ENCODE data around the gene CNTNAP2.
"Not testable (repeated sequence)": the region's sequence is repeated elsewhere in the genome, so short reads cannot be mapped to it uniquely, and the experiment has no call there.

Gene CNTNAP2

DNA sequence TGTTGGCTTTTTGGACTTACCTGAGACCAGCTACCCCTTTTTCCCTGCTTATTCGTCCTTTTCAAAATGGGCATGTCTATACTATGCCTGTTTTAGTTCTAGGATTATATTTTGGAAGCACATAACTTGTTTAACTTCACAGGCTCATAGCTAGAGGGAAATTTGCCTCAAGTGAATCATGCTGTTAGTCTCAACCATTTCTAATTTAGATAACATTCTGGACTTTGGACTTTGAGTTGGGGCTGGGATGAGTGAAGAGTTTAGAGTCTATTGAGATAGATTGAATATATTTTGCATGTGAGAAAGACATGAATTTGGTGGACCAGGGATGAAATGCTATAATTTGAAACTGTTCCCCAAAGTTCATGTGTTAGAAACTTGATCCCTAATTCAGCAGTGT lies 1919.3 kb downstream of the CNTNAP2 start:
- DNase-seq (ENCODE audit: low read depth): no peak

DNA sequence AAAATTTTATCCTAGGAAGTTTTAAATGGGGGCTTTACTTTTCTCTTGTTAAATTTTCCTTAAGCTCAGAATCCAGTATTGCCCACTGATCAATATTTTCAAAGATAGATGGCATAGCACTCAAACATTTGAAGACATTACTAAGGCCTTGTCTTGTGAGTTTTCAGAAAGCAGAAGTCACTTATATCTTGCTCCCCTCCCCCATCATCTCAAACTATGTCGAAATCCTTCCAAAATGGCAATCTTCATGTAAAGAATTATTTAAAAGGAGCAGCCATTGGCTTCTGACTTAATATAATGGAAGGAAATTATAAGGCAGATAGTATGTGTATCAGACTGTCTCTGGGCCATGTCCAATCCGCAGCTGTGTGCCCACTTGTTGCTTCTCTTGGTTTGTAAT lies 1920.4 kb downstream of the CNTNAP2 start:
- DNase-seq (ENCODE audit: low read depth): no peak

DNA sequence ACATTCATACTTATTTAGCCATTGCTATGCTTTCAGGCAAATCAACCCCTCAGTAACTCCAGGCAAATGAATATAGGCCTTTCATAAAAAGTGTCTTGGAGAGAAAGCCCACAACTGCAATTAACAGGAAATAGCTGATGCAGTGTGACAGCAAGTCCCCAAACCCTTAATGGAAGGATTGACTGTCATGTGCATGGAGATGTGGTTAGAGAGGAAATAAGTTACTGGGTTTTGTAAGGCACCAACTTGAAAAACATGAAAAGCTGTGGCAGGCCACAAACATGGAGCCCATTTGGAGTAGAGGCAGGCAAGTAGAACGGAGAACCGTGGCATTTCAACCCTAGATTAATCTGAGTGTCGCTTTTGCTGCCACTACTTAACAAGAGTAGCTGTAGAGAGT lies 1924.6 kb downstream of the CNTNAP2 start:
- no peak for DNase-seq (ENCODE audit: low read depth)

DNA sequence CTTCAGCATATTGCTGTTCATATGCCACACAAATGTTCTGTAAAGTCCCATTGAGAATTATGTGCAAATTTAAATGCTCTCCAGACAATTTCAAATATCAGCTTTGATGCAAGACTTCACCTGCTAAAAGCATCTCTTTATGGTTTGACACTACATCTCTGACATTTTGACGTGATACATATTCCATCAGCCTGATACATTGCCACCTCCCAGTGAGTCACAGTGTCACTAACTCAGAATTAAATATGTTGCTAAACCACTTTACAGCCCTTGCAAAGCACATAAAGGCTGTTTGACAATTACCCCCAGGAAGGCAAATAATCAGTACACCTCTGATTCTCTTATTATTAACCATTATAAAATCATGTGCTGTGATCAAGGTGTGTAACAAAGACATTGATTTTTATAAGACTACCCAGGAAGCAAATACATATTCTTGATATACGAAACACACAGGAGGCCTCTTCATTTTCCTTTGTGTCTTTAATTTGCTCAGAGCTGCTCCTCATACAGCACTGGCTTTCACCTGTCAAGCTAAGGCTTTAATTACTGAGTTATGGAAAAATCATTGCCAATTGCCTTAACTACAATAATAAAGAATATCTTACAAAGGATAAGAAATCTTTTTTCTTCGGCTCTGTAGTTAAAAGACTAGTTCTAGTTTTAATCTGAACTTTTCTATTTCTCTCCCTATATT lies 1926.5 kb downstream of the CNTNAP2 start:
- DNase-seq (ENCODE audit: low read depth): no peak

DNA sequence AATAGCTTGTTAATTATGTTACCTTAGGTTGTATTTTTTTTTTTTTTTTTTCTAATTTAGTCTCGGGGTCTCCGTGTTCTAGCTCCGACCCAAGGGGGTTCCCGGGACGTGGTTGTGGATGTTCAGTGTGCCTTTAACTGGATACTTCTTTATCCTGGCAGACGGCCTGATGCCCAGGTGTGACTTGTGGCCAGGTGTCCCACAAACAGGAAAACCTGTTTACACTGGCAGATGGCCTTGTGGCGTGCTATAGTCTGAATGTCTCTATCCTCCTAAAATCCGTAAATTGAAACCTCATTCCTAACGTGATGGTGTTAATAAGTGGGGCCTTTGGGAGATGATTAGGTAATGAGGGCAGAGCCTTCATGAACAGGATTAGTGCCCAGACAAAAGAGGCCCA lies 1927.6 kb downstream of the CNTNAP2 start:
- no peak for DNase-seq (ENCODE audit: low read depth)

DNA sequence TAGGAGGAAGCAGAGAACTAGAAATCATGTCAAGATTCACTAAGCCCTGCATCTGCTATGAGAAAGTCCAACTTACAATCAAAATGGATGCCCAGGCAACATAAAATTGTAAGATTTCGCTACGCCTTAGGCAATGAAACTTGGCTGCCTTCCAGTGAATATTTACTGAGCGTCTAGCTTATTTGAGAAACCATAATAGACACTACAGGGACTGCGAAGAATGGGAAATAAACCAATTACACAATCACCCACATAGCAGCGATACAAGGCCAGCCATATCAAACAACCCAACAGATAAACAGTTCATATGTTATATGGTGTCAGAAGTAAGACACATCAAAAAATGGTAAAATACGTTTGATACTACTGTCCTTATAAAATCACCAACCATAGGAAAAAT lies 1928.9 kb downstream of the CNTNAP2 start:
- no peak for DNase-seq (ENCODE audit: low read depth)

DNA sequence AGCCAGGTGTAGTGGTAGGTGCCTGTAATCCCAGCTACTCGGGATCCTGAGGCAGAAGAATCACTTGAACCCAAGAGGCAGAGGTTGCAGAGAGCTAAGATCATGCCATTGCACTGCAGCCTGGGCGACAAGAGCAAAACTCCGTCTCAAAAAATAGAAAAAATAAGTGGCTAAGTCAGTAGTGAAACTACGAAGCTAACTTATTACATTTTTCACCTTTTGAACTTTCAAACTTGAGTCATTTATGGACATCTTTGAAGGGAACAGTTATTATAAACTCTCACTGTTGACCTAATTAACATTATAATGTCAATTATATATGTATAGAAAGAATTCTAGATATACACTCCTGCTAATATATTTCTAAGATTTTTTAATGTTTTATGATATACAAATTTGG lies 1932.5 kb downstream of the CNTNAP2 start:
- no peak for DNase-seq (ENCODE audit: low read depth)

DNA sequence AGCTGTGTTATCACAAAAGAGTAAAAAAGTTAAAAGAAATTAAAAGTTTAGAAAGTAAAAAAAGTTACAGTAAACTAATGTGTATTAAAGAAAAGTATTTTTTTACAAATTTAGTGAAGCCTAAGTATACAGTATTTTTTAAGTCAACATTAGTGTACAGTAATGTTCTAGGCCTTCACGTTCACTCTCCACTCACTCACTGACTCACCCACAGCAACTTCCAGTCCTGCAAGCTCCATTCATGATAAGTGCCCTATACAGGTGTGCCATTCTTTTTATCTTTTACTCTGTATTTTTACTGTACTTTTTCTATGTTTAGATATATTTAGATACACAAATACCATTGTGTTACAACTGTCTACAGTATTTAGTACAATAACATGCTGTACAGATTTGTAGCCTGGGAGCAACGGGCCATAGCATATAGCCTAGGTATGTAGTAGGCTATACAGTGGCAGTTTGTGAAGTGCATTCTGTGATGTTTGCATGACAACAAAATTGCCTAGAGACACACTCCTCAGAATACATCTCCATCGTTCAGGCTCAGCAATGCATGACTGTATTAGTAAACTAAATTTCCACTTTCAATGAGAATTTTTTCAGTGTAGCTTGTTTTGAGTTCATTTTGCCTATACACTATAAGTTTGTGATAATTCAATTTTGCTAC lies 1934.0 kb downstream of the CNTNAP2 start:
- no peak for DNase-seq (ENCODE audit: low read depth)

DNA sequence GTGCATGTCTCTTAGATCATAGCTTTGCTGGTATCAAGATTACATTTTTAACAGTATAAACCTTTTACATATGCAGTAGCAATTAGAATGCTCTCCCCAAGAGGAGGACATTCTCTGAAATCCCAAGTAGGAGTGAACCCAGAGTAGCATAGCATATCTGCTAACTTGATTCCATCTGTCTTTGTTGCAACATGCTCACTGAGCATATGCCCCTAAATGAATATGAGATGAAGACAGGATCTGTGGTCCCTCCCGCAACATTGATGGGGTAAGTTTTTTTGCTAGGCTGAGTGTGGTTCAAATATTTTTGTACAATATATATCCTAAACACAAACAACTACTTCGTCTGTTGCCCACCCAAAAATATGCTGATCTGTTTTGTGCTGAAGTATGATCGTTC lies 1939.8 kb downstream of the CNTNAP2 start:
- DNase-seq (ENCODE audit: low read depth): no peak

DNA sequence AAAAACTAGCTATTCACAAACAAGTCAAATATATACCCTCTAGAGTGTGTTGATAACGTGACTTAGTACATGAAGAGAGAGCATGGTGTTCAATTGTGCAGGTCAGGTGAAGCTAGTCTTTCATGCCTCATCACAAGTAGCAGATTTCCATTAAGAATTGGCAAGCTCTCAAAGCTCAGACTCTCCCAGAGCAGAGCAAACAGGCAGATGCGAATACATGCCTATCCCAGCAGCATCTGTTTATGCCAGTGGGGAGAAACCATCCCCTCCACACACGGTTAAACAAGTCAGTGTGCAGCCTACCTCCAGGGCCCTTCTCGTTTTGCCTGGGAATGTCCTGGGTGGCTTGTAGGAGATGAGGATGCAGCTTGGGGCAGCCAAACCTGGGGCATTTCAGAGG lies 1941.5 kb downstream of the CNTNAP2 start:
- DNase-seq (ENCODE audit: low read depth): no peak

DNA sequence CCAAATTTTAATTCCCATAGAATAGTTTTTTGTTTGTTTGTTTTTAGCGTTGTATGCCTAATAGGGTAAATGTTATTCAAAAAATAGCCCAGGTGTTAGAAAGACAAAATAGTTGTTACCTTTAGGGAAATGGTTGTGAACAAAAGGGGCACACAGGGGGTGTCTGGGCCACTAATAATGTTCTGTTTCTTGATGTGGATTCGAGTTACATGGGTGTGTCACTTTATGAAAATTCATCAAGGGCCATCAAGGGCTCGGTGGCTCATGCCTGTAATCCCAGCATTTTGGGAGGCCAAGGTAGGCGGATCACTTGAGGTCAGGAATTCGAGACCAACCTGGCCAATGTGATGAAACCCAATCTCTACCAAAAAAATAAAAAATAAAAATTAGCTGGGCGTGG lies 1942.2 kb downstream of the CNTNAP2 start:
- DNase-seq (ENCODE audit: low read depth): no peak

DNA sequence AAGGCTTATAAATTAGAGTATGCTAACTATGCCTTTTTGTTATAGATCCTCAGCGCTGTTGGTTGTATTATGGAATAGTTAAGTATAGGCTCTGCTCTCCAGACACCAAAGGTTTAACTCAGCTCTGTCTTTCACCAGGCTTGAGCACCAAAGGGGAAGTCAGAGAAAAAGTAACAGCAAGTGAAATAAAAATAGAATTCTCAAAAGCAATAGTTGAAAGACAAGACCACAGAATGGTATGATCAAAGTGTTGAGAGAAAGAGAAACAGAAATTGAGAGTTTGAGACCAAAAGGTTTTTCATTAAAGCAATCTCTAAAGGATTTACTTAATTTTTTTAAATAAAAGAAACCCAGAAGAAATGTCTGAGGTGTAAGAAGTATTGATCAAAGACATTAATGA lies 1944.1 kb downstream of the CNTNAP2 start:
- no peak for DNase-seq (ENCODE audit: low read depth)

DNA sequence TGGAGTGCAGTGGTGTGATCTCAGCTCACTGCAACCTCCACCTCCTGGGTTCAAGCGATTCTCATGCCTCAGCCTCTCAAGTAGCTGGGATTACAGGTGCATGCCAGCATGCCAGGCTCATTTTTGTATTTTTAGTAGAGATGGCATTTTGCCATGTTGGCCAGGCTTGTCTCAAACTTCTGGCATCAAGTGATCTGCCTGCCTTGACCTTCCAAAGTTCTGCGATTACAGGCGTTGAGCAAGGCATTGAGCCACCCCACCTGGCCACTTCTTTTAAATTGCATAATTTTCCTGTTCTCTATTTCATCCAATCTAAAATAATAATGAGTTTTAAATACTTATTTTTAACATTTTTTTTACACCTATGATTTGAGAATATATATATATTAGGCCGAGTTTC lies 1961.5 kb downstream of the CNTNAP2 start:
- not testable (repeated sequence) for DNase-seq (ENCODE audit: low read depth)

DNA sequence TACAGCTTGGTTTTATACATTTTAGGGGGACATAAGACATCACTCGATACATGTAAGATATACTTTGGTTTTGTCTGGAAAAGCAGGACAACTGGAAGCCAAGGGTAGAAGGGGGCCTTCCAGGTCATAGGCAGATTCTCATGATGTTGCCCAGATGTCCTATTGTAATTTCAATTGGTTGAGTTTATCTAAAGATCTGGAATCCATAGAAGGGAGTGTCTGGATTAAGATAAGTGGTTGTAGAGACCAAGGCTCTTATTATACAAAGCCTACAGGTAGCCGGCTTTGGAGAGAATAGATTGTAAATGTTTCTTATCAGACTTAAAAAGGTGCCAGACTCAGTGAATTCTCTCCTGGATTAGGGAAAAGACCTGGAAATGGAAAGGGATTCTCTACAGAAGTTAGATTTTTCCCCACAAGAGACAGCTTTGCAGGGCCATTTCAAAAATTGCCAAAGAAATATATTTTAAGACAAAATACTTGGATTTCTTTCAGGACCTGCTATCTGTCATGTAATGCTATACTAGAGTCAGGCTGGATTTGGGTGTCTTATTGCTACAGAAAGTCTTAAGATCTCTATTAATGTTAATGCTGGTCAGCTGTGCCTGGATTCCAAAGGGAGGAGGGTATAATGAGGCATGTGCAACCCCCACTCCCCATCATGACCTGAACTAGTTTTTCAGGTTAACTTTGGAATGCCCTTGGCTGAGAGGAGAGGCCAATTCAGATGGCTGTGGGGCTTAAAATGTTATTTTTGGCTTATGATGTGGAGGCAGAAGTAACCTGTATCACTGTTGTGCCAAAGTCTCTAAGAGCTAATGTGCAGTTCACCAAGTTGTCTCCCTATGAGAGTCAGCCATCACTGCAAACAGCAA lies 1962.8 kb downstream of the CNTNAP2 start:
- DNase-seq (ENCODE audit: low read depth): no peak

DNA sequence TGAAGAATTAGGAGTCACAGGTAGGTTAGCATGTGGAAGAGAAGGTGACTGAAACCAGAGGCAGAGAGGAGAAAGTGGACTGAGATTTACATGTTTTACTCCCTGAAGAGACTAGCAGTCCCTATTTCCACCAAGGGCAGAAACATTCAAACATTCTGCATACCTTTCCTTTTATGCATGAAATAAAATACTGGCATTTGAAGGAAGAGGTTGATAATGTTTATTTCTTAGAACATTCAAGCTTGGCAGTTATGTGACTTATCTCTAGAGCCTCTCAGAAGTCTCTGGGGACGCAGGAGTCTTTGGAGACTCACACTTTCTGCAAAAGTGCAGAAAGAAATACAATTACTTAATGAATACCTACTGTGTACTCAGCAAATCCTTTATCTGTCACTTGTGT lies 1966.8 kb downstream of the CNTNAP2 start:
- DNase-seq (ENCODE audit: low read depth): no peak

DNA sequence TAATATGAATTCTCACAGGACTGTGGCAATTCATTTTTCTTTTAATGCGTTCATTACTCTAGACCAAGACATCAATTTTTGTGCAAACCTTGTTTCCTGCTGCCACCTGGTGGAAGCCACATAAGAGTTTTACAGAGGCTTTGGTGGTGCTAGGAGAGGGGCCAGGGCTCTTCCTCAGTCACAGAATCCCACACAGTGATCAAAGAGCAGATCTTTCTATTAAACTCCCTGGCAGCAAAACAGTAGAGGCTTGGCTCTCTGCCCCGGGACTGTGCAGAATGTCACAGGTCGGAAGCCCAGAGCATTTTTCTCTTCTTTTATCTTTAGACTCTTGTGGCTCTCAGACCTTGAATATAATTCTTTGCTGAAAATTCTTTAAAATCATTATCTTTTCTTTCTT lies 1967.5 kb downstream of the CNTNAP2 start:
- DNase-seq (ENCODE audit: low read depth): no peak

DNA sequence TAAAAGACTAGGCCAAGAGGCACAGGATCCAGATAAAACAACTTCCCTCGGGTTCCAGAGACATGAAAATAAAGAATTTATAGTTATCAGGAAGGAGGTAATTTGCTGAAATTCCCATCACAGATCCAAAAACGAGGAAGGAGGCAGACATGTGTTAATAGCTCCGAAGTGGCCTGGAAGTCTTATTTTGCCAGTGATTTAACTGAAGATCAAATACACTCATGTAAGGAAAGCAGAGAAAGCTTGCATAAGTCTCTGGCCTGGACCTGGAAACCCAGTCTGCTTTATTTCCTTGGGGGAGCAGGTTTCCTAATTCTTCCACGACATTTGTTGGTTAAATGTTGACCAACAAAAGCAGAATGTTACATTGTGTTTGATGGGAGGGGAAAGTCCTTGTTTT lies 1975.3 kb downstream of the CNTNAP2 start:
- no peak for DNase-seq (ENCODE audit: low read depth)

DNA sequence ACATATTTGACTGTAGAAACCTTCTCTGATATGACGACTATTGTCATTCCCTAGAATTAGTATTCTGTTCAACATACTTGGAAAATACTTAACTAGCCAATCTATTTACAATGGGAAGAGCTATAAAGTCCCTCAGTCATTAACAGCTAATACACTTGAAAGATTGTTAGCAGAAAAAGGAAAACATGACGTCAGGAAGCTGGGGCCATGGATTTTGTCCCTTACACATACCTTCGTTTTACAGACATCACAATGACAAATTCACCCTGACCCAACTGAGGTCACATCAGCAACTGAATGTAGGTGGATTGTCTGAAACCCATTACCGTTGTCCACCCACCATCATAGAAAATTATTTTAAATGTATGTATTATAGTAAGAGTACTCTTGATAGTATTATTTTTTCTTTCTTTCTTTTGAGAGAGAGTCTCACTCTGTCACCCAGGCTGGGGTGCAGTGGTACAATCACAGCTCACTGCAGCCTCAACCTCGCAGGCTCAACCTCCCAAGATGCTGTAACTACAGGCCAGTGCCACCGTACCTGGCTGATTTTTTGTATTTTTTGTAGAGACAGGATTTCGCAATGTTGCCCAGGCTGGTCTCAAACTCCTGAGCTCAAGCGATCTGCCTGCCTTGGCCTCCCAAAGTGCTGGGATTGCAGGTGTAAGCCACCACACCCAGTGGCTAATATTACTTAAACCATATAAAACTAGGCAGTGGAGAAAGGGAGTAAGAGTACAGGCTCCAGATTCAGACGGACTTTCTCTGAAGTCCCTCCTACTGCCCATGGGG lies 1977.0 kb downstream of the CNTNAP2 start:
- DNase-seq (ENCODE audit: low read depth): no peak

DNA sequence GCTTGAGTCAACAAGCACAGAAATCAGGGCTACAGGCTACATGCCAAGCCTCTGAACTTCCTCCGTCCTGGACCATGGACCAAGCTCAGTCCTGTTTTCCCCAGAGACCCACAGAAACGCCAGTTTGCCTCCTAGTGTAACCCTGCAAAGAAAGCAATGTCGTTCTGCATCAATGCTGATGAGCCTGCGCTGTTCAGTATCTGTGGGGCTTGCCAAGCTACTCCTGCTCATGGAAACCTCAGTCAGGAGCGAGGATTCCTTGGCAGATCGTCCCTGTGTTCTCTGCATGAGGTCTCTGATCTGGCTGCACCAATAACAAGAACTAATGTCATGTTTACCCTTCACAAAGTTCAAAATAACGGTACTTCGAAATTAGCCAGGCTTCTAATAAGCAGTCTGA lies 1978.5 kb downstream of the CNTNAP2 start:
- DNase-seq (ENCODE audit: low read depth): no peak

DNA sequence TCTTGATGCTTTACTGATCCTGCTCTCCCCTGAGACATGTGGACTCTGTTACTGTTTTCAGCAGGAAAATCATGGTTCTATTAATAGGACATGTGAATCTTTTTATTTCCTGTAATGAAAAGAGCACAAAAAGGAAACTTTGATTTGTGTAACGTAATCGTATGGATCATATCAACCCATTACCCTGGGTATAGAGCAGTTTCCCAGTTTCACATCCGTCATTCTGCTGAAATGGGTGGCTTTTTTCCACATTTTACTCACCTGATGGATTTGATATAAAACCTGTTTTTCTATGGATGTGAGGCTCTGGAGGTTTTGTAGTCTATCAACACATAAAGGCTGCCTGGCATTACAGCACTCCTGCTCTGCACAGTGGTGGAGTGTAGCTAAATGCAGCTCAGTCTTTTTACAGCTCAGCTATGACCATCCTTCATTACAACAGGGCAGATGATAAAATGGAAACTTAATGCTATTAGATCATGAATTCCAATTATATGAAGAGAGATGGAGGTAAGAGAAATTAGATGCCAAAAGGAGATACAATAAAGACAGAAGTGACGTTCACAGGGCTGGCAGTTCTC lies 1987.6 kb downstream of the CNTNAP2 start:
- no peak for DNase-seq (ENCODE audit: low read depth)

DNA sequence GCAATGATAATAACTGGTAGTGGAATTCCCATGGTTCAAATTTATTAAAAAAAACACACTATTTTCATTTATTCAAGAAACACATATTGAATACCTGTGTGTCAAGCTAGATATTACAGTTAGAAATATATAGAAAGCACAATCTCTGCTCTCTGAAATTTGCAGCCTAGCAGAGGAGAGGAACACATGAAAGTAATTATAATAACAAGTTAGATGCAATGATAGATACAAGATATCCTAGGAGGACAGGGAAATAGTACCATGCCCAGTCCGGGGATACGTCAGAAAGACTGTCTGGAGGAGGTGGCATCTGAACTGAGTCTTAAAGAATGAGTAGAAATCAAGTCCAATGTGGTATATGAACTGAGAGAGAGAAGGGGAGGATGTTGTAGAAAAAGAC lies 1988.3 kb downstream of the CNTNAP2 start:
- DNase-seq (ENCODE audit: low read depth): no peak

DNA sequence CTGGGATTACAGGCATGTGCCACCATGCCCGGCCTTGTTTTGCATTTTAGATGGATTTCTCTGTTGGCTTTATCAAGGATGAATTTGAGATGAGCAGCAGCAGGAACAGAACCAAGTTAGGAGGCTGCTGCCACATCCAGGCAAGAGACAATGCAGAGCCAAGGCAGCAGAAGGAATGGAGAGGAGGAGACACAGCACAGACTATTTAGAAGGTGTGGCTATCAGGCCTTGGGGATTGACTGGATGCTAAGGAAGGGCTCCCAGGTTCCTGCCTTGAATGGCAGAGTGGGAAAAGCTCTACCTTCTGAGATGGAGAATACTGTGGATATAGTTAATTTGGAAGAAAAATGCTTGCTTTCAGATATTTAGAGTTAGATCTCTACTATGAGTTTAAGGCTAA lies 1989.3 kb downstream of the CNTNAP2 start:
- DNase-seq (ENCODE audit: low read depth): no peak

Measured in stimulated activated CD8-positive, alpha-beta memory T cell treated with anti-CD3 and anti-CD28 coated beads, Interleukin-15, amount 100 ng/mL, for 24 hours (primary cell).